SK-N-SH treated with all-trans-retinoic acid at 6 μM for 48 hours (cell line): Measurements from ENCODE around the gene NME3.
A peak's percentile ranks its signal among the peaks of the same experiment; 100 is the strongest.

Experiments
- ATAC-seq: fragments of 200-7000 bp; cut with Tn5 transposase; 3 replicates; pipeline ENCODE4 v1.9.1; 2020; ENCODE audit warnings: mild to moderate bottlenecking, moderate library complexity
- ARNTL ChIP-seq: fragments of 450-650 bp; formaldehyde crosslinking; IDR thresholded peaks from 2 replicates; pipeline ENCODE4 v1.5.0; 2020; ENCODE audit warnings: low read depth, mild to moderate bottlenecking, moderate library complexity, borderline replicate concordance
- BACH2 ChIP-seq: fragments of 250-450 bp; sonication (Bioruptor Pico); IDR thresholded peaks from 2 replicates; pipeline ENCODE4 v1.9.0; 2021; ENCODE audit warnings: mild to moderate bottlenecking, borderline replicate concordance
- CREB5 ChIP-seq: fragments of 250-450 bp; sonication (Bioruptor Pico); IDR thresholded peaks from 2 replicates; pipeline ENCODE4 v1.5.1; 2020; ENCODE audit warnings: low read depth, mild to moderate bottlenecking, moderate library complexity
- CSDC2 ChIP-seq: fragments of 250-450 bp; sonication (Bioruptor Pico); IDR thresholded peaks from 2 replicates; pipeline ENCODE4 v1.5.0; 2020; ENCODE audit warnings: mild to moderate bottlenecking, moderate library complexity
- CSRNP3 ChIP-seq: fragments of 250-450 bp; sonication (Bioruptor Pico); IDR thresholded peaks from 2 replicates; pipeline ENCODE4 v1.5.1; 2021; ENCODE audit warnings: mild to moderate bottlenecking, moderate library complexity
- ESRRG ChIP-seq: fragments of 250-450 bp; sonication (Bioruptor Pico); IDR thresholded peaks from 2 replicates; pipeline ENCODE4 v1.6.1; 2021; ENCODE audit warnings: mild to moderate bottlenecking
- GLIS3 ChIP-seq: fragments of 250-450 bp; sonication (Bioruptor Pico); IDR thresholded peaks from 2 replicates; pipeline ENCODE4 v1.5.0; 2020; ENCODE audit warnings: mild to moderate bottlenecking, moderate library complexity
- OSR1 ChIP-seq: fragments of 250-450 bp; sonication (Bioruptor Pico); IDR thresholded peaks from 2 replicates; pipeline ENCODE4 v1.8.0; 2022; ENCODE audit warnings: moderate library complexity, mild to moderate bottlenecking, inconsistent platforms
- PATZ1 ChIP-seq: fragments of 250-450 bp; sonication (Bioruptor Pico); IDR thresholded peaks from 2 replicates; pipeline ENCODE4 v1.8.0; 2020; ENCODE audit warnings: mild to moderate bottlenecking, moderate library complexity, borderline replicate concordance
- PPARA ChIP-seq: fragments of 250-450 bp; sonication (Bioruptor Pico); IDR thresholded peaks from 2 replicates; pipeline ENCODE4 v1.5.0; 2020; ENCODE audit warnings: mild to moderate bottlenecking, borderline replicate concordance
- RARB ChIP-seq: fragments of 250-450 bp; sonication (Bioruptor Pico); IDR thresholded peaks from 2 replicates; pipeline ENCODE4 v1.8.0; 2021; ENCODE audit warnings: mild to moderate bottlenecking, moderate library complexity
- TOX ChIP-seq: fragments of 250-450 bp; sonication (Bioruptor Pico); IDR thresholded peaks from 2 replicates; pipeline ENCODE4 v1.8.0; 2021; ENCODE audit warnings: mild to moderate bottlenecking, moderate library complexity, borderline replicate concordance
- ZC3H10 ChIP-seq: fragments of 250-450 bp; sonication (Bioruptor Pico); IDR thresholded peaks from 2 replicates; pipeline ENCODE4 v1.5.1; 2021; ENCODE audit warnings: mild to moderate bottlenecking, moderate library complexity
- ZFP3 ChIP-seq: fragments of 250-450 bp; sonication (Bioruptor Pico); IDR thresholded peaks from 2 replicates; pipeline ENCODE4 v1.5.0; 2020; ENCODE audit warnings: mild to moderate bottlenecking, moderate library complexity
- ZFP30 ChIP-seq: fragments of 450-650 bp; formaldehyde crosslinking; IDR thresholded peaks from 2 replicates; pipeline ENCODE4 v1.5.0; 2022; ENCODE audit warnings: mild to moderate bottlenecking, moderate library complexity
- ZNF565 ChIP-seq: fragments of 450-650 bp; formaldehyde crosslinking; conservative IDR thresholded peaks from 2 replicates; pipeline ENCODE4 v1.5.0; 2020; ENCODE audit warnings: low read depth, mild to moderate bottlenecking, moderate library complexity
- ZNF70 ChIP-seq: fragments of 450-650 bp; formaldehyde crosslinking; IDR thresholded peaks from 2 replicates; pipeline ENCODE4 v1.5.0; 2020; ENCODE audit warnings: mild to moderate bottlenecking, moderate library complexity
- ZNF8 ChIP-seq: fragments of 450-650 bp; formaldehyde crosslinking; IDR thresholded peaks from 2 replicates; pipeline ENCODE4 v1.5.0; 2020; ENCODE audit warnings: mild to moderate bottlenecking, moderate library complexity
- TF ChIP-seq, protein P1 (sequence below): fragments of 250-450 bp; sonication (Bioruptor Pico); IDR thresholded peaks from 2 replicates; pipeline ENCODE4 v1.8.0; 2021; ENCODE audit warnings: low read depth, mild to moderate bottlenecking, moderate library complexity, borderline replicate concordance
- TF ChIP-seq, protein P2 (sequence below): fragments of 250-450 bp; sonication (Bioruptor Pico); IDR thresholded peaks from 2 replicates; pipeline ENCODE4 v1.5.0; 2020; ENCODE audit warnings: mild to moderate bottlenecking, moderate library complexity

The NME3 gene

DNA sequence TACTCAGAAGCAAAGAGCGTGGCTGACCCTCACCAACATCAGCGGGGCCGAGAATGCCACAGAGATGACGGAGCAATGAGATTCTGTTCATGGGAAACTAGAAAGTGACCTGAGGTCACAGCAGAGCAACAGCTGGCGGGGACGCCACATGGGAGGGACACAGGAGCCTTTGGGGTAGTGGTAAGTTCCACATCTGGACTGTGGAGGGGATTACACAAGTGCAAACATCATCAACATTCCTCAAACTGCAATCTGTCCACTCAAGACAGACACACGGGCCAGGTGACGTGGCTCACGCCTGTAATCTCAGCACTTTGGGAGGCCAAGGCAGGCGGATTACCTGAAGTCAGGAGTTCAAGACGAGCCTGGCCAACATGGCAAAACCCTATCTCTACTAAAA is 44.1 kb upstream of the NME3 start:
- ATAC-seq: no peak
- TF ChIP-seq BACH2 (CRISPR knock-in tag) (no peak), ZC3H10 (CRISPR knock-in tag) (no peak), PPARA (no peak), TOX (CRISPR knock-in tag) (no peak), GLIS3 (CRISPR knock-in tag) (no peak), ZFP3 (CRISPR knock-in tag) (no peak), ZNF70 (CRISPR knock-in tag) (no peak)
- TF ChIP-seq, protein P1, sequence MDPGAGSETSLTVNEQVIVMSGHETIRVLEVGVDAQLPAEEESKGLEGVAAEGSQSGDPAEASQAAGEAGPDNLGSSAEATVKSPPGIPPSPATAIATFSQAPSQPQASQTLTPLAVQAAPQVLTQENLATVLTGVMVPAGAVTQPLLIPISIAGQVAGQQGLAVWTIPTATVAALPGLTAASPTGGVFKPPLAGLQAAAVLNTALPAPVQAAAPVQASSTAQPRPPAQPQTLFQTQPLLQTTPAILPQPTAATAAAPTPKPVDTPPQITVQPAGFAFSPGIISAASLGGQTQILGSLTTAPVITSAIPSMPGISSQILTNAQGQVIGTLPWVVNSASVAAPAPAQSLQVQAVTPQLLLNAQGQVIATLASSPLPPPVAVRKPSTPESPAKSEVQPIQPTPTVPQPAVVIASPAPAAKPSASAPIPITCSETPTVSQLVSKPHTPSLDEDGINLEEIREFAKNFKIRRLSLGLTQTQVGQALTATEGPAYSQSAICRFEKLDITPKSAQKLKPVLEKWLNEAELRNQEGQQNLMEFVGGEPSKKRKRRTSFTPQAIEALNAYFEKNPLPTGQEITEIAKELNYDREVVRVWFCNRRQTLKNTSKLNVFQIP (CRISPR knock-in tag): no peak
- TF ChIP-seq, protein P2, sequence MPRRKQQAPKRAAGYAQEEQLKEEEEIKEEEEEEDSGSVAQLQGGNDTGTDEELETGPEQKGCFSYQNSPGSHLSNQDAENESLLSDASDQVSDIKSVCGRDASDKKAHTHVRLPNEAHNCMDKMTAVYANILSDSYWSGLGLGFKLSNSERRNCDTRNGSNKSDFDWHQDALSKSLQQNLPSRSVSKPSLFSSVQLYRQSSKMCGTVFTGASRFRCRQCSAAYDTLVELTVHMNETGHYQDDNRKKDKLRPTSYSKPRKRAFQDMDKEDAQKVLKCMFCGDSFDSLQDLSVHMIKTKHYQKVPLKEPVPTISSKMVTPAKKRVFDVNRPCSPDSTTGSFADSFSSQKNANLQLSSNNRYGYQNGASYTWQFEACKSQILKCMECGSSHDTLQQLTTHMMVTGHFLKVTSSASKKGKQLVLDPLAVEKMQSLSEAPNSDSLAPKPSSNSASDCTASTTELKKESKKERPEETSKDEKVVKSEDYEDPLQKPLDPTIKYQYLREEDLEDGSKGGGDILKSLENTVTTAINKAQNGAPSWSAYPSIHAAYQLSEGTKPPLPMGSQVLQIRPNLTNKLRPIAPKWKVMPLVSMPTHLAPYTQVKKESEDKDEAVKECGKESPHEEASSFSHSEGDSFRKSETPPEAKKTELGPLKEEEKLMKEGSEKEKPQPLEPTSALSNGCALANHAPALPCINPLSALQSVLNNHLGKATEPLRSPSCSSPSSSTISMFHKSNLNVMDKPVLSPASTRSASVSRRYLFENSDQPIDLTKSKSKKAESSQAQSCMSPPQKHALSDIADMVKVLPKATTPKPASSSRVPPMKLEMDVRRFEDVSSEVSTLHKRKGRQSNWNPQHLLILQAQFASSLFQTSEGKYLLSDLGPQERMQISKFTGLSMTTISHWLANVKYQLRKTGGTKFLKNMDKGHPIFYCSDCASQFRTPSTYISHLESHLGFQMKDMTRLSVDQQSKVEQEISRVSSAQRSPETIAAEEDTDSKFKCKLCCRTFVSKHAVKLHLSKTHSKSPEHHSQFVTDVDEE: no peak

GRCh38 chr16:1812732-1813163 is 41.4 kb upstream of the NME3 start:
- TF ChIP-seq RARB (CRISPR knock-in tag) (no peak), ESRRG (CRISPR knock-in tag) (no peak), PPARA (no peak), OSR1 (CRISPR knock-in tag) (no peak), ZNF565 (CRISPR knock-in tag) (no peak), ZFP3 (CRISPR knock-in tag) (no peak), ZNF8 (no peak), PATZ1 (CRISPR knock-in tag) (no peak), ZFP30 (CRISPR knock-in tag) (no peak), CSRNP3 (CRISPR knock-in tag) (no peak), ARNTL (CRISPR knock-in tag) (no peak), CREB5 (CRISPR knock-in tag) (no peak), GLIS3 (CRISPR knock-in tag) (no peak), ZNF70 (CRISPR knock-in tag) (no peak), CSDC2 (CRISPR knock-in tag) (no peak)
- TF ChIP-seq, protein P1 (CRISPR knock-in tag): no peak
- TF ChIP-seq, protein P2: no peak
- peak; percentile 82 for ATAC-seq
